Naive B cell (primary cell): ENCODE results near the gene BLOC1S3. TPM values are rescaled to one million over a fixed set of nuclear protein-coding genes. Genes with fewer than 3 reads are reported as not detected.
A peak's percentile ranks its signal among the peaks of the same experiment; 100 is the strongest.

Source experiments
- ATAC-seq, 2 donors: fragments of 150-1000 bp; cut with Tn5 transposase; 2 replicates each; pipeline ENCODE4 v1.10.0; 2021; ENCODE audit warnings: low read depth in 2 of 2, mild to moderate bottlenecking in 2 of 2, moderate library complexity in 2 of 2
- DNase-seq: peaks from one replicate; pipeline ENCODE4 v3.0.0; 2022
- H3K27ac Mint-ChIP-seq, 6 donors: one replicate each; pipeline ENCODE4 v1.8.0; 2020 to 2022; ENCODE audit warnings: mild to moderate bottlenecking in 6 of 6, mixed read lengths in 6 of 6, moderate library complexity in 5 of 6, inconsistent platforms in 2 of 6
- H3K27me3 Mint-ChIP-seq, 3 donors: one replicate each; pipeline ENCODE4 v1.8.0; 2021 to 2022; ENCODE audit warnings: mixed read lengths in 3 of 3, mild to moderate bottlenecking in 1 of 3
- H3K36me3 Mint-ChIP-seq, 2 donors: one replicate each; pipeline ENCODE4 v1.8.0; 2020 to 2022; ENCODE audit warnings: mixed read lengths in 2 of 2, inconsistent platforms in 1 of 2, mild to moderate bottlenecking in 1 of 2
- H3K4me1 Mint-ChIP-seq, 3 donors: one replicate each; pipeline ENCODE4 v1.8.0; 2020 to 2022; ENCODE audit warnings: mixed read lengths in 3 of 3, inconsistent platforms in 1 of 3, mild to moderate bottlenecking in 1 of 3, moderate library complexity in 1 of 3
- H3K4me3 Mint-ChIP-seq, 8 donors: one replicate each; pipeline ENCODE4 v1.8.0; 2020 to 2022; ENCODE audit warnings: mild to moderate bottlenecking in 8 of 8, mixed read lengths in 8 of 8, moderate library complexity in 8 of 8, inconsistent platforms in 2 of 8
- H3K9me3 Mint-ChIP-seq, 7 donors: one replicate each; pipeline ENCODE4 v1.8.0; 2020 to 2022; ENCODE audit warnings: mixed read lengths in 7 of 7, mild to moderate bottlenecking in 5 of 7, inconsistent platforms in 2 of 7, moderate library complexity in 1 of 7
- polyA plus RNA-seq, 6 donors: library from polyadenylated mRNA; unstranded; fragments of 300-500 nt; fragmentation: Illumina TruSeq; gene quantifications; one replicate each; pipeline ENCODE4 v1.2.3, GENCODE V29; 2021; ENCODE audit warnings: low read depth in 6 of 6

Gene BLOC1S3
- polyA plus RNA-seq, 6 donors from 2014 or later = 9.1 to 24.5 (median 13.6) TPM

DNA sequence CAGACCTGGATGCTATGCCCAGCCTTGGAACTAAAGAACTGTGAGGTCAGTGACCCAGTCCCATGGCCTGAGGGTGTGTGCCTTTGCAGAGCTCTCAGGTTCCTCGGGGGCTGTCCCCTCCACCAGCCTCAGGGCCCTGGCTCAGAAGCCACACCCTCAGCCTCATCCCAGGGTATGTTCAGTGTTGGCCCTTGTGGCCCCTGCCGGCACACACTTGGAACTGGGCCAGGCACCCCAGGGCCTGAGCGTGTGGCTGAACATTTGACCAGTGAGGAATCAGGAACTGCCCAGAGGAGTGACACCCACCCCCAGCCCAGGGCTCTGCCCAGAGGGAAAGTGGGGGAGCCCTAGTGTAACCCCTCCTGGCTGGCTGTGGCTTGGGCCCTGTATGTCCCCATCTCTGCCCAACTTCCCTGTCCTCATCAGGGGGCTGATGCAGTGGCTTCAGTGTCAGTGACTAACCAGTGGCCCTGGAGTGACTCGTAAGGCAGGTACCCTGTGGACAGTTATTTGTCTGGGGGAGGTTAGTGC is 27.8 kb upstream of the BLOC1S3 start:
- ATAC-seq (no peak), DNase-seq (no peak)
- Mint-ChIP-seq H3K9me3 (no peaks in the 10 kb centered on the region), H3K27me3 (peaks cover 10 to 32% (median 28%) of the 10 kb centered on the region in 3 donors), H3K4me3 (peak overlapping the region in 2 of 8 donors; percentile 69 to 84), H3K36me3 (no peaks in the 10 kb centered on the region), H3K4me1 (peaks cover 15 to 26% (median 18%) of the 10 kb centered on the region in 3 donors), H3K27ac (peak overlapping the region in 1 of 6 donors; percentile 49)

DNA sequence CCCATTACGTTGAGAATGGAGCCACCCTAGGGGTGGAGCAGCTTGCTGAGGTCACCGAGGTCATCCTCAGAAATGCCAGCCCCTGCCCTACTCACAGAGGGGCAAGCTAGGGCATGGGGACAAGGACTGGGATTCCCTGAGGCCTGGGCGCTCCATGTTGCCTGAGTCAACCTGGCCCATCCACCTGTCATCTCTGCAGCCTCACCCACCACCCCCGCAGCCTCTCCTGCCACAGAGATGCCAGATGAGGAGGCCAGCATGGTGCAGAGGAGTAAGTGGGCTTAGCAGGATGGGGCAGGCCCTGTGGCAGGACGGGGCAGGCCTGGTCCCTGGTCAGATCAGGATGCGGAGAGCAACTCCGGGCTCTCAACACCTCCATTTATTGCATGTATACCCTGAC is 27.3 kb upstream of the BLOC1S3 start:
- Mint-ChIP-seq H3K27ac (no peak overlapping the region), H3K9me3 (no peaks in the 10 kb centered on the region), H3K4me1 (peaks cover 15 to 26% (median 18%) of the 10 kb centered on the region in 3 donors), H3K27me3 (peaks cover 10 to 36% (median 28%) of the 10 kb centered on the region in 3 donors), H3K4me3 (peak overlapping the region in 7 of 8 donors; percentile 35 to 86 (median 67)), H3K36me3 (no peaks in the 10 kb centered on the region)
- no peak for DNase-seq
- no peak for ATAC-seq

DNA sequence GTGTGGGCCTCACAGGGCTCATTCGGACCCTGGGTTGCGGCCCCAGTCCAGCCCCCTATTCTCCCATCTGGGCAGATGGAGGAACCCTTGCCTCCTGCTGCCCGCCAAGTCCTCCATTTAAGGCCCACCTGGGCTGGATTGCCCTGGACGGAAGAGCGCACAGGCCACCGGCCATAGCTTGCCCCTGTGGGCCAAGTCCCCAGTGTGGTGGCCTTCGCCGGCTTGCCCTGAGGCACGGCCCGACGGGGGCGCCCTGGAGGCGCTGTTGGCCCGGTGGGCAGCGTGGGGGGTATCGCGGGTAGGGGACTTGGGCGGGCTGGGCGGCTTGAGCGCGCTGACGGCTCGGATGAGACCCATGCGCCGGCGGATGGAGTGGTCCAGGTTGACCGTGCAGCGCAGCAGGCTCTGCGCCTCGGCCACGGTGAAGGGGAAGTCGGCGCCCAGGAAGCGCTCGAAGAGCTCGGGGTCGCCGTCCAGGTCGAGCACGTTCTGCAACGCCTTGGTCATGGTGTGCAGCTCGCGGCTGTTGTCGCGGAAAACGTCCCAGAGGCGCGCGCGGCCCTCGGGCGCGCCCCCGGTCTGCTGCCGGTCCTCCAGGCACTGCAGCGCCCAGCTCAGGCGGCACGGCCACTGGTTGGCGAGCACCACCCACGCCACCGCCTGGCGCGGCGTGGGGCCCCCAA is 26.6 kb upstream of the BLOC1S3 start:
- Mint-ChIP-seq H3K4me3 (peak overlapping the region in 7 of 8 donors; percentile 35 to 88 (median 79)), H3K27ac (peak overlapping the region in 1 of 6 donors; percentile 57), H3K36me3 (no peaks in the 10 kb centered on the region), H3K27me3 (peaks cover 12 to 42% (median 33%) of the 10 kb centered on the region in 3 donors), H3K4me1 (peaks cover 15 to 26% (median 18%) of the 10 kb centered on the region in 3 donors), H3K9me3 (no peaks in the 10 kb centered on the region)
- ATAC-seq (peak in 1 of 2 donors; percentile 8), DNase-seq (no peak)

DNA sequence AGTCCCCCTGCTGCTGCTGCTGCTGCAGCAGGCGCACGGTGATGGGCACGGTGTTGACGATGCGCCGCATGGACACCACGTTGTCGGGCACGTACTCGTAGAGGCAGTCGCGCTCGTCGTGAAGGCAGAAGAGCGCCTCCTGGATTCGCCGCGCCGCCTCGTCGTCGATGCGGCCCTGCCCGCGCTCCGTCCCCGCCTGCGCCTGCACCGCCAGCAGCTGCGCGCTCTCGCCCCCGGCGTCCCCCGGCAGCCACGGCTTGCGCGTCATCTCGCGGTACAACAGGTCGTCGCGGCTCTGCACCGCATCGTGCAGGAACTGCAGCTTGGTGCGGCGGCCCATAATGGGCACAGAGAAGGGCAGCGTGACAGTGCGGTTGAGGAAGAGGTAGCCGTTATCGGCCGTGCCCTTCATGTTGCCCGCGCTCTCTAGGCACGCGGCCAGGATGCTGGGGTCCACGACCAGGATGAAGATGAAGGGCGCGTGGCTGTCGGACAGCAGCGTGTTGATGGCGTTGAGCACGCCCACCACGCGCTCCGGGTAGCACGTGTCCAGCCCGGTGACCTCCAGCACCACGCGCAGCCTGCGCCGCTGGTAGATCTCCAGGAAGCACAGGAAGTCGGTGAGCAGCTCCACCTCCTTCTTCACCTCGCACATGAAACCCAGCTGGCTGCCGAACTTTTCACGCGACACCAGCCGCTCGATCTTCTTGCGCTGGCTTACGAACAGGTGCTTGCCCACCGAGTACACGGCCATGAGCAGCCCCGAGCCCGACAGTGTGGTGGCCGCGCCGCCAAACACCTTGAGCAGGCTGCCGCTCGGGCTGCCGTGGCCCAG is 25.9 kb upstream of the BLOC1S3 start:
- peak overlapping the region; percentile 79 to 88 (median 84) for H3K4me3 Mint-ChIP-seq
- ATAC-seq (peak; percentile 67 to 69), DNase-seq (peak; percentile 38)
- peak overlapping the region in 1 of 6 donors; percentile 42 for H3K27ac Mint-ChIP-seq
- no peaks in the 10 kb centered on the region for H3K9me3 Mint-ChIP-seq
- peaks cover 15 to 26% (median 18%) of the 10 kb centered on the region in 3 donors for H3K4me1 Mint-ChIP-seq
- H3K36me3 Mint-ChIP-seq = no peaks in the 10 kb centered on the region
- H3K27me3 Mint-ChIP-seq = peaks cover 15 to 47% (median 39%) of the 10 kb centered on the region in 3 donors

DNA sequence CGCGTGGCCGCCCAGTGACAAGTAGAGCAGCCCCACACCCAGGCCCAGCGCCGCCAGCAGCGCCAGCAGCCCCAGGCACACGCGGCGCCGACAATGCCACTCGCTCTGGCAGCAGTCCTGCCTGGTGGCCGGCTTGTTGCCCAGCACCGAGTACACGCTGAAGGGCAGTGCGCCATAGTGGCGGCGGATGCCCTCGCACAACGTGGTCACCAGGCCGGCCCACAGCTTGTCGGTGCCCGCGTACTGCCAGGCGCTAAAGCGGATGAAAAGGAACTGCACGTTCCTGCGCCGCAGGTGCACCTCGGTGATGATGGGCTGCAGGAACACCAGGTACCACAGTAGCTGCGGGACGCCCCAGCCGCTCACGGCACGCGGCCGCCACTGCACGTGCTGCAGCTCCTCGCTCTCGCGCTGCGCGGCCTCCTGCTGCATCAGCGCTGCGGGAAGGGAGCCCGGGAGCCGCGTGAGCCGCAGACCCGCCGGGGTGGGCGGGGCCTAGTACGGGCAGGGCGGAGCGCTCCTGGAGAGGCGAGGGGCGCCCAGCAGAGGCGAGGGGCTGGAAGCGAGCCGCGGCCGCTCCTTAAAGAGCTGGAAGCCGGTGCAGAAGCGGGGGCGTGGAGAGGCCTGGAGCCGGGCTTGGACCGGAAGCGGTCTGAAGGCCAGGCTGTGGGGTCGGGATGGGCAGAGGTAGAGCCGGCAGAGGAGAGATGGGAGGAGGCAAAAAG is 25.1 kb upstream of the BLOC1S3 start:
- Mint-ChIP-seq H3K27ac (peak overlapping the region in 1 of 6 donors; percentile 57), H3K36me3 (no peaks in the 10 kb centered on the region), H3K4me3 (peak overlapping the region; percentile 79 to 88 (median 86)), H3K4me1 (peaks cover 15 to 32% (median 24%) of the 10 kb centered on the region in 3 donors), H3K9me3 (no peaks in the 10 kb centered on the region), H3K27me3 (peaks cover 15 to 55% (median 47%) of the 10 kb centered on the region in 3 donors)
- ATAC-seq (peak; percentile 50 to 52), DNase-seq (peak; percentile 19)

DNA sequence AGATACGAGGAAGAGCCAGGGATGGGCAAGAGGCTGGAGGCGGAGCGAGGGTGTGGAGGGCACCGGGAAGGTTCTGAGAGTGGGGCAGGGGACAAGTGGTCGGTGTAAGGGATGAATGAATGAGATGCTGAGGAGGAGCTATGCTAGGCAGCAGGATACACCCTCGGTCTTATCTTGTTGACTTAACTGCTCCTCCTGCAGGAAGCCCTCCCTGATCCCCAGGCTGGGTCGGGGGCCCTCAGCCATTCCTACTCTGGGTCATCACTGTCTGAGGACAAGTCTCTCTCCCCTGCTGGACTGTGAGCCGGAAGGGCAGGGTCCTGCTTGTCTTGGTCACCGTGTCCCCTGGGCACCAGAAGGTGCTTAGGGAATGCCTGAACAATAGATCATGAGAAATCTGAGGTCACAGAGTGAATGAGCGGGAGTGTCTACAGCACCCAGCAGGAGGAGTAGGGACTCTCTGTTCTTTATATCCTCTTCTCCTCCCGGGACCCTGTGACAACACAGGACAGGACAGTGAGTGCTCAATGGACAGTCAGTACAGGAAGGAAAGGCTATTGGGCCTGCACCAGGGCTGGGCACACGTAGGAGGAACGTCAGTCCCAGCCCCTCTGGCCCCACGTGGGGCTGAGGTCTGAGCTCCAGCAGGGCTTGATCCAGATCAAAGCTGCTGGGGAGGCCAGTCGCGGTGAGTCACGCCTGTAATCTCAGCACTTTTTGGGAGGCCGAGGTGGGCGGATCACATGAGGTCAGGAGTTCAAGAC is 24.3 kb upstream of the BLOC1S3 start:
- no peaks in the 10 kb centered on the region for H3K9me3 Mint-ChIP-seq
- H3K4me3 Mint-ChIP-seq = peak overlapping the region; percentile 33 to 87 (median 82)
- peaks cover 15 to 32% (median 25%) of the 10 kb centered on the region in 3 donors for H3K4me1 Mint-ChIP-seq
- no peak for ATAC-seq
- no peak for DNase-seq
- peaks cover 15 to 62% (median 50%) of the 10 kb centered on the region in 3 donors for H3K27me3 Mint-ChIP-seq
- no peaks in the 10 kb centered on the region for H3K36me3 Mint-ChIP-seq
- H3K27ac Mint-ChIP-seq = peak overlapping the region in 2 of 6 donors; percentile 57 to 59

DNA sequence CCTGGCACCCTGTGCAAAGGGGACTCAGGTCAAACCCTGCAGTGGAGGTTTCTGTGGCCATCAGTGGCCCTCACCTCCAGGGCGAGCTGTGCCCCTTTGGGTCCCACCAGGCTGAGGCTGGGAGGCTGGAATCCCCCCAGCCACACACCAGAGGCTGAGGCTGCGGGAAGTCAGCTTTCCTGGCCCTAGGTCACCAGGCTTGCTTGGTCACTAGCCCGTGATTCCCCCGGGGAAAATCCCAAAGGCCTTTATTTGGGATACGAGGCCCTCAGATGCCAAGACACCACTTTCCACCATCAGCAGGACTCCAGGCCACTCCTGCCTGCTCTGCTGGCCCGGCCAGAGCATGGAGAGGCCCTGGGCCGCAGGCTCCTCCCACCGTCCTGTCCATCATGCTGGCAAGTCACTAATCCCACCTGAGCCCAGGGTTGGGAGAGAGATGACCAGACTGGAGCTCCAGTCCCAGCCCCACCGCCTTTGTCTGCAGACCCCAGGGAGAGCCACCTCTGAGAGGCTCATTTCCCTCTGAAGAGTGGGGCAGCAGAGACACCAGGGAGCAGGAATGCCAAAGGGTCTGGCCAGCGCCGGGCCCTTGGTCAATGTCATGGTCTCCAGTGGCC is 22.5 kb upstream of the BLOC1S3 start:
- Mint-ChIP-seq H3K36me3 (no peaks in the 10 kb centered on the region), H3K27me3 (peaks cover 15 to 78% (median 60%) of the 10 kb centered on the region in 3 donors)

DNA sequence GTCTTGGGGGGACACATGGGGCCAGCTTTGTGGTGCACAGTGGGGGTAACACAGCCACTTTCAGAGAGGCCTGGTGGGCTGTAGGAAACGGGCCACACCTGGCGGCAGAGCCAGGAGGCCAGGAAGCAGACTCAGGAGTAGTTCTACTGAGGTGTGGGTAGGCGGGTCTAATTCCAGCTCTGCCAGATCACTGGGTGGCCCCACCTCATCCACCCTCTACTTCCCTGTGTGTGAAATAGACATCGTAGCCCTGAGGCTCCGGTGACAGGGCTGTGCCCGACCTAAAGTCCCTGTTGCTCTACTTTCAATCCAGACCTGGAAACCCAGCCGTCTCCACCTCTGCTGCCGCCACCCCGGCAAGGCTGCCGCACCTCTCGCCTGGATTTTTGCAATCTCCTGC is 21.8 kb upstream of the BLOC1S3 start:
- no peak overlapping the region for H3K4me3 Mint-ChIP-seq
- H3K9me3 Mint-ChIP-seq = no peaks in the 10 kb centered on the region
- H3K27me3 Mint-ChIP-seq = peaks cover 15 to 74% (median 53%) of the 10 kb centered on the region in 3 donors
- H3K36me3 Mint-ChIP-seq = no peaks in the 10 kb centered on the region
- DNase-seq (no peak), ATAC-seq (no peak)
- H3K27ac Mint-ChIP-seq = peak overlapping the region in 2 of 6 donors; percentile 52 to 67
- H3K4me1 Mint-ChIP-seq = peaks cover 12 to 35% (median 27%) of the 10 kb centered on the region in 3 donors

More for the DNA sequence above, 22.5 kb upstream of the BLOC1S3 start:
- peak overlapping the region in 1 of 6 donors; percentile 72 for H3K27ac Mint-ChIP-seq
- peaks cover 15 to 33% (median 32%) of the 10 kb centered on the region in 3 donors for H3K4me1 Mint-ChIP-seq
- ATAC-seq = no peak
- no peak overlapping the region for H3K4me3 Mint-ChIP-seq
- H3K9me3 Mint-ChIP-seq = no peaks in the 10 kb centered on the region
- DNase-seq = no peak

DNA sequence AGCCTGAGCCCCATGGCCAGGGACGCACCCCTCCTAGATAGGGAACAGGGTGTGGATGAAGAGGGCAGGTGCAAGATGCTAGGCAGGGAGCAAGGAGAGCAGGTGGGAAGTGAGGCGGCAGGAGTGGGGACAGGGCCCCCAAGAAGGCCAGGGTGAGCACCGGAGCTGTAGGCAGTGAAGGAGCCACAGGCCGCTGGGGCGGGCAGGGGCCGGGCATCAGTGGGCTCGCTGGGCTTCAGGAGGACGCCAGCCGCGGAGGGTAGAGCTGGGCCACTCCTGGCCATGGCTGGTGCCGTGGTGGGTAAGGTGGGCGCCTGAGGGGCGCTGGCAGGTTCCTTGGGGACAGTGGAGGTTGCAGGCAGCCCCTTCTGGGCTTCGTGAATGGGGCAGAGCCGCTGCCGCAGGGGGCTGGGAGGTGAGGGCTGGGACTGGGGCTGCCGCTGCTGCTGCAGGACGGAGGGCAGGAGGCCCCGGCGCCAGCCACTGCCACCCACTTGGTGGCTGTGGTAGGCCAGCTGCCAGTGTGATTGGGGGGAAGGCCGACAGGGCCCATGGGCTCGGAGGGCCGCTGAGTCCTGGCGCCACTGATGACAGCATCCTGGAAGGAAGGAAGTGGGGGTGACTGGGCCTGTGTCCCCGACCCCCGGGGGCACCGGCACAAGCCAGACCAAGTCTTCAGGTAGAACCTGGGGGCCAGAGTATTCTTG is 19.9 kb upstream of the BLOC1S3 start:
- Mint-ChIP-seq H3K9me3 (no peaks in the 10 kb centered on the region), H3K27ac (peak overlapping the region in 1 of 6 donors; percentile 86), H3K27me3 (peaks cover 11 to 64% (median 50%) of the 10 kb centered on the region in 3 donors), H3K4me3 (no peak overlapping the region), H3K36me3 (no peaks in the 10 kb centered on the region), H3K4me1 (peaks cover 8 to 28% (median 23%) of the 10 kb centered on the region in 3 donors)
- no peak for DNase-seq
- no peak for ATAC-seq

DNA sequence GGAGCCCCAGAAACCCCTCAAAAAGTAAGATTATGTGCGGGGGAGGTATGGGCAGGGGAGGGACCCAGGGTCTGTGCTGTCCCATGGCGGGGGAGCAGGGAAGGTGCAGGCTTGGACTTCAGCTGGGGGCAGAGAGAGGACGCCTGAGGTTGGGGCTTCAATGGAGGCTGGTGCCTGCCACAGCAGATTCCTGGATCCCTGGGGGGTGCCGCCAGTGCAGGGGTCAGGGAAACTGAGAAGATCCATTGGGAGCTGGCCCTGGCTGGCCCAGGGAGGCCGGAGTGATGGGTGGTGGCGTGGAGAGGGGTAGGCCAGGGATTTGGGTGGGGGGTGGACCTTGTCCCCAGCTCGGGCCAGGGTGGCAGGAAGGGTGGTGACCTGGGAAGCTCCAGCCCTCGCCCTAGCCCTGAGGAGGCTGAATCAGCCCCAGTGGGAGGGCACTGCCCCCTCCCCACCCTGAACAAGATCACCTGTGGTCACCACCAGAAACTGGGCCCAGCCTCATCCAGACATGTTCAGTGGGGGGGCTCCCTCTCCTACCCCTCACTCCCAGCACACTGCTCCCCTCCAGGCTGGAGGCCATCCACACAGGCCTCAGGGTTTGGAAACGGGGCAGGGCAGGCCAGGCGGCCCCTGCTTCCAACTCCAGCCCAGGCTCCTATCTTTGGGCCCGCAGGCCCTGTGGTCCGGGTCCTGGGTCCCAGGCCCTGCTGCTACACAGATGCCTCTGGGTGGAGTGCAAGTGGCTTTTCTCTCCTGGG is 19.2 kb upstream of the BLOC1S3 start:
- H3K27ac Mint-ChIP-seq = peak overlapping the region in 1 of 6 donors; percentile 86
- no peaks in the 10 kb centered on the region for H3K9me3 Mint-ChIP-seq
- H3K4me3 Mint-ChIP-seq = no peak overlapping the region

DNA sequence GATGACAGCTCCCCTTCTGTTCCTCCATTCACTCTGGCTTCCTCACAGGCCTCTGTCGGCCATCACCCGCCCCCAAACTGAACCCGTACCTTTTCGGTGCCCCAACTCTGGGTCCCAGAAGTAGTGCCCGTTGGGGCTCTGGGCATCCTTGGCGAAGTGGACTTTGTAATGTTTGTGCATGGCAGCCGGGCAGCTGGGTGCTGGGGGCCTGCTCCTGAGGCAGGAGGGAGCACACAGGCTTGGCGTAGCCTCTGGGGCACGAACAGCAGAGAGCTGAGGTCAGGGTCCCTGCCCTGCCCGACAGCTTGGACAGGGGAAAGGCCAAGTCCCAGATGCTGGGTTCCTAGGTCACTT is 18.6 kb upstream of the BLOC1S3 start:
- ATAC-seq (no peak), DNase-seq (no peak)
- Mint-ChIP-seq H3K27ac (peak overlapping the region in 1 of 6 donors; percentile 88), H3K4me3 (no peak overlapping the region), H3K9me3 (no peaks in the 10 kb centered on the region), H3K27me3 (peaks cover 5 to 53% (median 41%) of the 10 kb centered on the region in 3 donors), H3K4me1 (peaks cover 12 to 31% (median 23%) of the 10 kb centered on the region in 3 donors), H3K36me3 (no peaks in the 10 kb centered on the region)

More for the DNA sequence above, 19.2 kb upstream of the BLOC1S3 start:
- DNase-seq (no peak), ATAC-seq (no peak)
- H3K27me3 Mint-ChIP-seq = peaks cover 5 to 57% (median 43%) of the 10 kb centered on the region in 3 donors
- H3K36me3 Mint-ChIP-seq = no peaks in the 10 kb centered on the region
- peaks cover 9 to 28% (median 23%) of the 10 kb centered on the region in 3 donors for H3K4me1 Mint-ChIP-seq
